Measurements from ENCODE around the gene LRP1.

GRCh38 chr12:57128519-57129247, 400 bp downstream of the LRP1 start:
- TF ChIP-seq CTCF (IDR thresholded peaks at IDR 0.05), result no peak
- no peak for TF ChIP-seq ZFX (IDR thresholded peaks at IDR 0.05; ENCODE audit: borderline replicate concordance)

Data from 22Rv1 (cell line).